GM04503 (cell line): ENCODE data around the gene ZNF334.
A peak's percentile ranks its signal among the peaks of the same experiment; 100 is the strongest.

Experiments used
- DNase-seq: peaks from one replicate; pipeline ENCODE4 v3.0.0-alpha.2; 2012; ENCODE audit warnings: low read depth

Gene ZNF334

DNA sequence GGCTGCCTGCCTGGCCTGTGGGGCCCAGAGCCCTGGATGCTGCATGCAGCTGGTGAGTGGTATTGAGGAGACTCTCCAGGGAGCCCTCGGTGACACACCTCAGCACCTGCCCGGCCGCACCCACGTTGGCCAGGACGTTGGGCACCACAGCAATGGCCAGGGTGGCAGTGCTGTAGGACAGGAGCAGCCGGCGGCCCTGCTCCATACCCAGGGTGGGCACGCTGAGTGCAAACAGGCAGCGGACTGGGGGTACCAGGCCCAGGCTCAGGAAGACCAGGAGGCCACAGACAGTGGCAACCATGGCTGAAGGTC is 32.4 kb upstream of the ZNF334 start:
- DNase-seq, result no peak

DNA sequence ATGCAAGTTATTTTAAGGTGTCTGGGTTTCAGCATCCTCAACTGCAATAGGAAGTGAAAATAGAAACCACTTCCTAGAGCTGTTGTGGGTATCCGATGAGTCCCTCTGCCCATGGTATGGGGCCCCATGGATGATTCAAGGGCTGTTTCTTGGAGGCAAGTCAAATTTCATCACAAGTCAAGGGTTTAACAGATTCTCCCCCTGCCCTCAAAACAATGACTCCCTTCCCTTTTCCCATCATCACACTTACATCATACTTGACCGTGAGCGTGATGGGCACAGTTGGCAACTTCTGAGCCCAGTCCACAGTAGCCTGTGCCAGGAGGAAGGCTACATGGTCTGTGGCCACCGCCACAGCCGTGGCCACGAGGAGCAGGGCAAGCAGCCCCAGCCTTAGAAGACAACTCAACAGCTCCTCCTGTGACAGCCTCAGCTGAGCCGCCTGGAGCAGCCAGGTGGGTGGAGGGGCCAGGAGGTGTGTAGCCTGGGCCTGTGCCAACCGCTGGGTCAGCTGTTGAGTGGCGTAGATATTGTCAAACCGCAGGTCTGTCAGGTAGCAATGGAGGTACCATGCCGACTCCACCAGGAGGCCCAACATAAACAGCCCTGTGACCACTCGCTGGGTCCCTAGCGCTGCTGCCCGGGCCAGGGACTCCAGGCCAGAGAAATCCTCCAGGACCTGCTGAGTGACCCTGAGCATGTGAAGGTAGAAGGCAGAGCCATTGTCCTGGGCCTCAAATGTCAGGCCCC is 31.9 kb upstream of the ZNF334 start:
- no peak for DNase-seq

- no peak for DNase-seq
Measured at GRCh38 chr20:46544576-46544975, 31.2 kb upstream of the ZNF334 start.

DNA sequence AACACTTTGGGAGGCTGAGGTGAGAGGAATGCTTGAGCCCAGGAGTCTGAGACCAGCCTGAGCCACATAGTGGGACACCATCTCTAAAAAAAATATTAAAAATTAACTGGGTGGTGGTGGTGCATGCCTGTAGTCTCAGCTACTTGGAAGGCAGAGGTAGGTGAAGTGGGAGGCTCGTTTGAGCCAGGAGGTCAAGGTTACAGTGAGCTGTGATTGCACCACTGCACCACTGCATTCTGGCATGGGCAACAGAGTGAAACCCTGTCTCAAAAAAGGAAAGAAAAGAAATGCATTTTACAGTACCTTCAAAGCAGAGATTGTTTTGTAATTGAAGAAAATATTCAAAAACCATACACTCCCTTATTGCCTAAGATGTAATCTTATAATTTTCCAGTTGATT is 30.6 kb upstream of the ZNF334 start:
- DNase-seq, result no peak

DNA sequence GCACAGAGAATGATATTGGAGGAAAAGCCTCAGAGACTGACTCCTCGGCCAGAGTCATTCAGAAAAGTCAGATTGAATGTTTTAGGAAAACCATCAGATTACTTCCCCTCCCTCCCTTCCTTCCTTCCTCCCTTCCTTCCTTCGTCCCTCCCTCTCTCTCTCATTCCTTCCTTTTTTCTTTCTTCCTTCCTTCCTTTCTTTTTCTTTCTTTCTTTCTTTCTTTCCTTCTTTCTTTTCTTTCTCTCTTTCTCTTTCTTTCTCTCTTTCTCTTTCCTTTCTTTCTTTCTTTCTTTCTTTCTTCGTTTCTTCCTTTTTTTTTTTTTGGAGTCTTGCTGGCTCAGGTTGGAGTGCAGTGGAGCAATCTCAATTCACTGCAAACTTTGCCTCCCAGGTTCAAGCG is 29.7 kb upstream of the ZNF334 start:
- DNase-seq, result no peak

GRCh38 chr20:46541229-46541935 is 28.0 kb upstream of the ZNF334 start:
- no peak for DNase-seq

- DNase-seq, result no peak
Measured at GRCh38 chr20:46539113-46539512, 25.8 kb upstream of the ZNF334 start.

DNA sequence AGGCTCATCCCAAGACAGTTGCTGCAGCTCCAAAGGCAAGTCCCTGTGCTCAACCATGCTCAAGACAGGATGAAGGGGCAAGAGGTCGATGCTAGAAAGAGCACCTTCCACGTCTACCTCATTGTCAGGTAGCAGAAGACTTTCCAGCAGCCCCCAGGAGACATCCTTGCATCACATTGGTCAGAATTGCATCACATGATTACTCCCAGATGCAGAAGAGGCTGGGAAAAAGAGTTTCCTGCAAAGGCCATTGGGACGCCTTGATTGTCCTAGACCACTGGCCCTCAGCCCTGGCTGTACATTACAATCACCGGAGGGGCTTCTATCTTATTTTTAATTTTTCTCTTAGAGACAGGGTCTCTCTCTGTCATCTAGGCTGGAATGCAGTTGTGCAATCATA is 17.3 kb upstream of the ZNF334 start:
- DNase-seq, result no peak

DNA sequence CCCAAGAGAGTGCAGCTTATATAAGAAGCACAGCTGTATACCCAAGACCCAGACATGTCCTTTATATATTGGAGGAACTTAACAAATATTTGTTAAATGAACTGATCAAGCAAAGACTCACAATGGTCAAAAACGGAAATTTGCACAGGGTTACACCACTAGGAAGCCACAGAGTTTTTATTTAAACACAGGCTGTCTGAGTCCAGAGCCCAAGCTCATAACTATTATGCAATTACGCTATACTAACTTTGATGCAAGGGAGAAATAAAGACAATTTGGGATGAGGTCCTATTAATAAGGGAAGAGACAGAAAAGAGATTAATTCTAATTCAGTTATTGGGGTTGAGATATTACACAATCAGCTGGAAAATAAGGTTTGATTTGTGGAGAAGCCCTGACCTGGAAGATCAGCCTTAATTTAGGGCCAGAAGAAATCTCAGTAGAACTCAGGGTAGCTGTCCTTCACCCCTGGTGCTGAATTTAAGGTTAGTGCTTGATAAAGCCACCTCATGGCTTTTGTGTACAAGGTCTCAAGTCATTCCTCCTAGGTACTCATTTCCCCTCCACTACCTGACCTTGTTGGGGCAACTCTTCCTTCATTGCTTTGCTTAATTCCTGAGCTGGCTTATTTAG is 10.5 kb upstream of the ZNF334 start:
- no peak for DNase-seq

GRCh38 chr20:46523108-46523507 is 9.7 kb upstream of the ZNF334 start:
- DNase-seq, result no peak

GRCh38 chr20:46520976-46521579 is 7.7 kb upstream of the ZNF334 start:
- peak; percentile 6 for DNase-seq

DNA sequence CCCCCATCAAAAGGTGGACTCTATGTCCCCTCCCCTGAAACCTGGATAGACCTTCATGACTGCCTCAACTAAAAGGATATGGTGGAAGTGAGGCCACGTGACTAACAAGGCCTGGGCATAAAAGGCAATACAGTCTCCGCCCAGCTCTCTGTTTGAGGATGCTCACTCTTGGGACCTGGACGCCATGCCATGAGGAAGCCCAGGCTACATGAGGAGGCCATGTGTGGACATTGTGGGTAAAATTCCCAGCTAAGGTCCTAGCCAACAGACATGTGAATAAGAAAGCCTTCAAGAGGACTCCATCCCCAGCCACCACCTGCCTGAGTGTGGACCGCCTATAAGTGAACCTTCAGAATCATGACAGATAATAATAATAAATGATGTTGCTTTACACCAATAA is 7.2 kb upstream of the ZNF334 start:
- no peak for DNase-seq

DNA sequence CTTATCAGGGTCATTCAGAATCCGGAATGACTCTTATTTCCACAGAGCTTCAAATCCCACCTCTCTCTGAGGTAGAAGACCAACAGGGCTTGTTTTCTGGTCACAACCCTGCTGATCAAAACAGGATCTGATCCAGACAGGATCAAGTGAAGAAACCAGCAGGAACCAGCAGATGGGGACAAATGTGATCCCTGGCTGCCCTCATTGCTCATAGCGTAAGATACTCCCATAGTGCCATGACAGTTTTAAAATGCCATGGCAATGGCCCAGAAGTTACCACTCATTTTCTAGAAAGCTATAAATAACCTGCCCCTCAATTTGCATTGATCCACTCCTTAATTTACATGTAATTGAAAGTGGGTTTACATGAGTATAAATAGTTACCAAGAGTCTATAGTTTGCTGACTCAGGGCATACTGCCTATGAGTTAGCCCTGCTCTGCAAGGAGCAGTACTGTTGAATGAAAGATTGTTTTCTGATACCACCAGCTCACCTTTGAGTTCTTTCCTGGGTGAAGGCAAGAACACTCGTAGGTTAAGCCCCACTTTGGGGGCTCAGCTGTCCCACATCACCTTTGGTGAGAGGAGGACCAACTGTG is 6.2 kb upstream of the ZNF334 start:
- no peak for DNase-seq

GRCh38 chr20:46509523-46509922 is 3.8 kb downstream of the ZNF334 start:
- DNase-seq, result no peak

- DNase-seq, result no peak
Measured at GRCh38 chr20:46507760-46508407, 5.5 kb downstream of the ZNF334 start.

GRCh38 chr20:46505506-46505905 is 7.9 kb downstream of the ZNF334 start:
- no peak for DNase-seq

- DNase-seq, result no peak
Measured at GRCh38 chr20:46501961-46502360, 11.4 kb downstream of the ZNF334 start.

GRCh38 chr20:46501337-46501942 is 11.9 kb downstream of the ZNF334 start:
- no peak for DNase-seq

- DNase-seq, result no peak
Measured at GRCh38 chr20:46494077-46494476, 19.3 kb downstream of the ZNF334 start.

- no peak for DNase-seq
Measured at GRCh38 chr20:46491354-46491753, 22.0 kb downstream of the ZNF334 start.

DNA sequence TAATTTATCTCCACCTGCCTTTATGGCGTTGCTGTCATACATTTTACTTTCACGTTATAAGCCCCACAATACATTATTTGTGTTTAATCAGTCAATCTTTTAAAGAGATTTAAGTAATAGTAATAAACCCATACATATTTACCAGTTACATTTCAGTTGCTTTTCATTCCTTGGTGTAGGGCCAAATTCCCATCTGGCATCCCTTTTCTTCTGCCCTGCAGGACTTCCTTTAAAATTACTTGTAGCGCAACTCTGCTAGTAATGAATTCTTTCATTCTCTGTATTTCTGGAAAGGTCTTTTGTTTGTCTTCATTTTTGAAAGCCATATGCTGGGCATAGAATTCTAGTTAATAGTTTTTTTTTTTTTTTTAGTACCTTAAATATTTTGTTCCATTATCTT is 24.9 kb downstream of the ZNF334 start:
- no peak for DNase-seq

- DNase-seq, result no peak
Measured at GRCh38 chr20:46487628-46488027, 25.7 kb downstream of the ZNF334 start.
